ENCODE data around the gene PPP1R27.

Gene PPP1R27

GRCh38 chr17:81860756-81861568, 26.1 kb upstream of the PPP1R27 start:
- peak; percentile 100 for DNase-seq

GRCh38 chr17:81859906-81860755, 25.3 kb upstream of the PPP1R27 start, which contains the start of gene P4HB:
TSS of gene P4HB (minus strand) at chr17:81860535. CDS start at chr17:81860471, 64 bp downstream.
- DNase-seq = no peak

- no peak for DNase-seq
Observed at GRCh38 chr17:81858967-81859905, 24.4 kb upstream of the PPP1R27 start.

- DNase-seq = no peak
Observed at GRCh38 chr17:81858170-81858966, 23.5 kb upstream of the PPP1R27 start.

- no peak for DNase-seq
Observed at GRCh38 chr17:81854974-81855774, 20.3 kb upstream of the PPP1R27 start.

- DNase-seq = no peak
Observed at GRCh38 chr17:81852237-81852636, 17.4 kb upstream of the PPP1R27 start.

- DNase-seq = no peak
Observed at GRCh38 chr17:81851423-81851822, 16.6 kb upstream of the PPP1R27 start.

GRCh38 chr17:81849457-81849856, 14.6 kb upstream of the PPP1R27 start:
- no peak for DNase-seq

- no peak for DNase-seq
Observed at GRCh38 chr17:81846743-81847689, 12.2 kb upstream of the PPP1R27 start.

- no peak for DNase-seq
Observed at GRCh38 chr17:81845881-81846742, 11.3 kb upstream of the PPP1R27 start.

- DNase-seq = no peak
Observed at GRCh38 chr17:81845361-81845760, 10.5 kb upstream of the PPP1R27 start.

- no peak for DNase-seq
Observed at GRCh38 chr17:81844887-81845286, 10.0 kb upstream of the PPP1R27 start.

GRCh38 chr17:81844327-81844851, 9.5 kb upstream of the PPP1R27 start:
- no peak for DNase-seq

- no peak for DNase-seq
Observed at GRCh38 chr17:81843713-81844326, 9.0 kb upstream of the PPP1R27 start.

- no peak for DNase-seq
Observed at GRCh38 chr17:81842725-81843504, 8.1 kb upstream of the PPP1R27 start.

- DNase-seq = no peak
Observed at GRCh38 chr17:81842378-81842724, 7.5 kb upstream of the PPP1R27 start.

- no peak for DNase-seq
Observed at GRCh38 chr17:81841866-81842265, 7.0 kb upstream of the PPP1R27 start.

All from NCI-H524 treated with DMSO at 0.1 percent for 48 hours (cell line).